Measurements from ENCODE around the gene GAREM1. TPM values are rescaled to one million over a fixed set of nuclear protein-coding genes. Genes with fewer than 3 reads are reported as not detected.
"Not testable (repeated sequence)": the region's sequence is repeated elsewhere in the genome, so short reads cannot be mapped to it uniquely, and the experiment has no call there.

GAREM1 gene
- total and polyA plus RNA-seq, 2 donors from 2014 or later = 7.0 to 47.0 TPM

- Histone ChIP-seq H3K9ac (ENCODE audit: low read length in 3 of 3) (no peak overlapping the region), H3K4me1 (ENCODE audit: control insufficient read depth in 2 of 3, insufficient read depth in 2 of 3, low read depth in 1 of 3, low read length in 3 of 3) (peaks cover 0 to 4% (median 0%) of the 10 kb centered on the region in 3 donors), H3K4me3 (ENCODE audit: low read length in 3 of 3) (no peak overlapping the region), H3K27me3 (ENCODE audit: control insufficient read depth, insufficient read depth, low read length) (no peaks in the 10 kb centered on the region), H3K36me3 (ENCODE audit: control insufficient read depth in 2 of 3, insufficient read depth in 3 of 3, low read length in 3 of 3) (no peaks in the 10 kb centered on the region), H3K9me3 (ENCODE audit: control insufficient read depth in 2 of 3, insufficient read depth in 1 of 3, low read length in 3 of 3) (no peaks in the 10 kb centered on the region), H3K27ac (ENCODE audit: low read depth in 2 of 2, low read length in 2 of 2) (no peak overlapping the region)
- DNase-seq (no peak), FAIRE-seq (no peak)
- no peak for TF ChIP-seq CTCF (IDR thresholded peaks at IDR 0.05; ENCODE audit: borderline replicate concordance, extremely low read depth, insufficient read depth)
- intact Hi-C loops (cut with DNase I) = no loop called here
These were observed 173.8 kb downstream of the GAREM1 start for GRCh38 chr18:32296851-32297250.

- no peak for TF ChIP-seq CTCF (IDR thresholded peaks at IDR 0.05; ENCODE audit: borderline replicate concordance, extremely low read depth, insufficient read depth)
- intact Hi-C loops (cut with DNase I) = no loop called here
- Histone ChIP-seq H3K36me3 (ENCODE audit: control insufficient read depth in 2 of 3, insufficient read depth in 3 of 3, low read length in 3 of 3) (no peaks in the 10 kb centered on the region), H3K4me1 (ENCODE audit: control insufficient read depth in 2 of 3, insufficient read depth in 2 of 3, low read depth in 1 of 3, low read length in 3 of 3) (peaks cover 0 to 4% (median 0%) of the 10 kb centered on the region in 3 donors), H3K27me3 (ENCODE audit: control insufficient read depth, insufficient read depth, low read length) (no peaks in the 10 kb centered on the region), H3K9me3 (ENCODE audit: control insufficient read depth in 2 of 3, insufficient read depth in 1 of 3, low read length in 3 of 3) (no peaks in the 10 kb centered on the region), H3K27ac (ENCODE audit: low read depth in 2 of 2, low read length in 2 of 2) (no peak overlapping the region), H3K4me3 (ENCODE audit: low read length in 3 of 3) (no peak overlapping the region), H3K9ac (ENCODE audit: low read length in 3 of 3) (no peak overlapping the region)
- no peak for FAIRE-seq
- no peak for DNase-seq
These were observed 175.1 kb downstream of the GAREM1 start for GRCh38 chr18:32295604-32296003.

GRCh38 chr18:32293107-32293506 is 177.6 kb downstream of the GAREM1 start:
- TF ChIP-seq CTCF (IDR thresholded peaks at IDR 0.05; ENCODE audit: borderline replicate concordance, extremely low read depth, insufficient read depth) = no peak
- FAIRE-seq (no peak), DNase-seq (no peak)
- Histone ChIP-seq H3K9me3 (ENCODE audit: control insufficient read depth in 2 of 3, insufficient read depth in 1 of 3, low read length in 3 of 3) (no peaks in the 10 kb centered on the region), H3K4me3 (ENCODE audit: low read length in 3 of 3) (no peak overlapping the region), H3K9ac (ENCODE audit: low read length in 3 of 3) (no peak overlapping the region), H3K4me1 (ENCODE audit: control insufficient read depth in 2 of 3, insufficient read depth in 2 of 3, low read depth in 1 of 3, low read length in 3 of 3) (peaks cover 0 to 4% (median 0%) of the 10 kb centered on the region in 3 donors), H3K27me3 (ENCODE audit: control insufficient read depth, insufficient read depth, low read length) (no peaks in the 10 kb centered on the region), H3K36me3 (ENCODE audit: control insufficient read depth in 2 of 3, insufficient read depth in 3 of 3, low read length in 3 of 3) (no peaks in the 10 kb centered on the region), H3K27ac (ENCODE audit: low read depth in 2 of 2, low read length in 2 of 2) (no peak overlapping the region)
- intact Hi-C loops (cut with DNase I) = no loop called here

- DNase-seq; H3K27ac ChIP-seq (ENCODE audit: low read depth in 2 of 2, low read length in 2 of 2); H3K27me3 ChIP-seq (ENCODE audit: control insufficient read depth, insufficient read depth, low read length); H3K9me3 ChIP-seq (ENCODE audit: control insufficient read depth in 2 of 3, insufficient read depth in 1 of 3, low read length in 3 of 3); FAIRE-seq; H3K4me3 ChIP-seq (ENCODE audit: low read length in 3 of 3); H3K4me1 ChIP-seq (ENCODE audit: control insufficient read depth in 2 of 3, insufficient read depth in 2 of 3, low read depth in 1 of 3, low read length in 3 of 3); intact Hi-C loops (cut with DNase I); H3K9ac ChIP-seq (ENCODE audit: low read length in 3 of 3): not testable (repeated sequence)
- H3K36me3 ChIP-seq (ENCODE audit: control insufficient read depth in 2 of 3, insufficient read depth in 3 of 3, low read length in 3 of 3) = peaks cover 0 to 12% (median 8%) of the 10 kb centered on the region in 3 donors
These were observed 179.1 kb downstream of the GAREM1 start for GRCh38 chr18:32291623-32292022.

Measured in kidney (tissue), 14 donors.